Ecto neural progenitor cell (in vitro differentiated cells): Measurements from ENCODE around the gene DAB2IP.

Experiments used
- DNase-seq: peaks from one replicate; pipeline ENCODE4 v3.0.0-alpha.2; 2018; ENCODE audit warnings: low spot score

Gene DAB2IP

GRCh38 chr9:121663591-121663990, 12.2 kb downstream of the DAB2IP start:
- no peak for DNase-seq

GRCh38 chr9:121666294-121666693, 14.9 kb downstream of the DAB2IP start:
- DNase-seq = no peak

GRCh38 chr9:121667214-121667613, 15.8 kb downstream of the DAB2IP start:
- no peak for DNase-seq

- DNase-seq = no peak
Observed at GRCh38 chr9:121667890-121668289, 16.5 kb downstream of the DAB2IP start.

DNA sequence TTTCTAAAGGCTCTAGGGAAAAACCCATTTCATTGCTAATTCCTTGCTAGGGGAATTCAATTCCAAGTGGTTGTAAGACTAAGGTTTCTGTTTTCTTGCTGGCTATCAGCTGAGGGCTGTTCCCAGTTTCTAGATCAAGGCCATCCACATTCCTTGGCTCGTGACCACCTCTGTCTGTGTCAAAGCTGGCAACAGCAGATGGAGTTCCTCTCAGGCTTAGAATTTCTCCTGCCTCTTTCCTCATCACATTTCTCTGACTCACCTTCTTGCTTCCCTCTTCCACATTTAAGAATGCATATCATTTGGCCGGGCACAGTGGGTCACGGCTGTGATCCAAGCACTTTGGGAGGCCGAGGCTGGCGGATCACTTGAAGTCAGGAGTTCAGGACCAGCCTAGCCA, 19.0 kb downstream of the DAB2IP start:
- DNase-seq = no peak

- no peak for DNase-seq
Observed at GRCh38 chr9:121671612-121672155, 20.2 kb downstream of the DAB2IP start.

- no peak for DNase-seq
Observed at GRCh38 chr9:121672213-121672612, 20.8 kb downstream of the DAB2IP start.

DNA sequence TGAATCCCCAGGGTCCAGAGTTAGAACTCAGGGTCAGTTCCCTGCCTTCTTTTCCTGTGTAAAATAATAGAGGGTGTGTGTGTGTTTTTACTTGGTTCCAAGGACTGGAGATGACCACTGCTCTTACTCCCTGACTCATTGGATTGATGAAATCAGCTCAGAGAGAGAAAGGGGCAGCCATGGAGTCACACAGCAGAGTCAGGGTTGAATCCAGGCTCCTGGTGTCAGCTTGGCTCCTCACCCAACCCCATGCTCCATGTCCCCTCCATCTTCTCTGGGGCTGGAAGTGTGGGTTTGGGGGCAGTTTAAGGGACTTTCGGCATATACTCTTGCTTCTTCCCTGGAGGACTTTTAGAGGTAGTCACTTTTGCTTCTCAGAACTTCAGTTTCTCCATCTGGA, 21.6 kb downstream of the DAB2IP start:
- no peak for DNase-seq

DNA sequence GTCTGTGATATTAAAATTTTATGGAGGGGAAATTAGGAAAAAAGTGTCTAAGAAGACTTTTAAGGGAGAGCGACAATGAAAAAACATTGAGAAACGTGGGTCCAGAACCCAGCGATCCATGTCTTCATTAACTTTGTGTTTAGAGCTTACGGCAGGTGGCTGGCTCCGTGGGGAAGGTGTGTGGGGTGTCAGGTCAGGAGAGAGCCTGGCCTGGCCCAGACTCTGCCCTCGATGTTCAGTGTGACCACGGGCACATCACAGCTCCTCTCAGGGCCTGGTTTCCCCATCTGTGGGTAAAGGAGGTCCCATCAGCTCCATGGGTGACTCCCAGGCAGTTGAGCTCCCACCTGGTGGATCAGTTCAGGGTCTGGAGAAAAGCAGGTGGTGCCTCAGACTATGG, 22.1 kb downstream of the DAB2IP start:
- no peak for DNase-seq

GRCh38 chr9:121674017-121674416, 22.6 kb downstream of the DAB2IP start:
- DNase-seq = no peak

- DNase-seq = no peak
Observed at GRCh38 chr9:121674952-121675351, 23.5 kb downstream of the DAB2IP start.

DNA sequence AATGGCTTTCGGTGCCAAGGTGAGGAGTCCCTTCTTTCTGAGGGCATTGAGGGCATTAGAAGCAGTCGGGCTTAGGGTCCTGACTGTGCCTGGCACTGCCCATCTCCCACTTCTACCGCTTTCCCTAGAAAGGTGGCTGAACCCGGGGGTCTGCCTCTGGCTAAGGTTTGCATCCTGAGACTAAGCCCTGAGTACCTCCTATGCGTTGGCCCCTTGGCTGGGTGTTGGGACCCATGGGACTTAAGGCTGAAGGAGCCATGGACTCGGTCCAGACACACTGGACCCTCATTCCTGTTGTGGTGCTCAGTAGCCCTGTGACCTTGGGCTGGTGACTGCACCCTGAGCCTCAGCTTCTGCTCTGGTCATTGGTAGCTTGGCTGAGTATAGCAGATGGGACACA, 23.9 kb downstream of the DAB2IP start:
- DNase-seq = no peak

DNA sequence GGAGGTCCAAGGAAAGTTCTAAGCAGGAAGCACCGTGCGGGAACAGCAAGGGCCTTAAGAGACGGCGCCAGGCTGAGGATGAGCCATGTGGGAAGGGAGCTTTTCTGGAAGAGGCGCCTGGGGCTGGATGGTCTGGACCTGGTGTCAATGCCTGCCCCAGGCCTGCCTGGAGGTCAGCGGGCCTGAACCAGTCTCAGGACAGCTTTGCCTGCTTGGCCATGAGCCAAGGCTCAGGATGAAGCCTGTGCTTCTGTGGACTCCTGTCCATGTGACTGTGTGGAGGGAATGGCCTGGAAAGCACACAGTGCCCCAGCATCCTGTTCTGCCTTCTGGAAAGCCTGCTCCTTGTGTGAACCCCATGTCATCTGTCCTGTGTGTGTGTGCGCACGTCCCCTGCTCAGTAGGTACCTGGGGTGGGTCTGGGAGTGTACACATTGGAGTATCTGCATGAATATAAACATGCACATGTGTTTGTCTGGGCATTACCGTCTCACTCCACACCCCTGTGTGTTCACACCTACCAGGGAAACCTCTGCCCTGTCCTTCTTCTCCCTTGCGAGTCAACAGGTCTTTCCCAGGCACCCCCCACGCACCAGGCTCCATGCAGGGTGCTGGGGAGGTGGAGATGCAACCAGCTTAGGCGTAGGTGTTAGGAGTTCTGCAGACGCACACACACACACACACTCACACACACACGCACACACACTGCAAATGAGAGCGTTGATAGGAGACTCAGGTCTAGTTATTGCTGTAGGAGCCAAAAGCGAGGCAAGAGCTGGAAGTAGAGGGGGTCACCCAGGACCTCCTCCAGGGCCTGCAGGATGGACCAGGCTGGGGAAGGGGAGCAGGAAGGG, 24.8 kb downstream of the DAB2IP start:
- DNase-seq = no peak

DNA sequence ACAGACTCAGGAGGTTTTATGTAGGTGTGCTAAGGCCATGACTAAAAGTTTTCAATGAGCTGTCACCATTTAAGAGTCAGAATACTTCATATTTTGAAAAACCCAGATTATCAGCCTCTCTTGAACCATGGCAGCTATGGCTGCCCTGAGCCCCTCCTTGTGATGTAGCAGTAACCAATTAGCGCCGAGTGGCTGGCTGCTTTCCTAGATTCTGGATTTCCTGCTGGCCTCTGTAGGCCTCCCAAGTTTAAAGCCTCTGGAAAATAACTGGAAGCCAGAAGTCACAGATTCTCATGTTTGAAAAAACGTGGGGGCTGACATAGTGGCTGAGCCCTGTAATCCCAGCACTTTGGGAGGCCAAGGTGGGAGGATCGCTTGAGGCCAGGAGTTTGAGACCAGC, 25.5 kb downstream of the DAB2IP start:
- DNase-seq = no peak

- DNase-seq = no peak
Observed at GRCh38 chr9:121678501-121679022, 27.1 kb downstream of the DAB2IP start.

- DNase-seq = no peak
Observed at GRCh38 chr9:121679901-121680635, 28.6 kb downstream of the DAB2IP start.

DNA sequence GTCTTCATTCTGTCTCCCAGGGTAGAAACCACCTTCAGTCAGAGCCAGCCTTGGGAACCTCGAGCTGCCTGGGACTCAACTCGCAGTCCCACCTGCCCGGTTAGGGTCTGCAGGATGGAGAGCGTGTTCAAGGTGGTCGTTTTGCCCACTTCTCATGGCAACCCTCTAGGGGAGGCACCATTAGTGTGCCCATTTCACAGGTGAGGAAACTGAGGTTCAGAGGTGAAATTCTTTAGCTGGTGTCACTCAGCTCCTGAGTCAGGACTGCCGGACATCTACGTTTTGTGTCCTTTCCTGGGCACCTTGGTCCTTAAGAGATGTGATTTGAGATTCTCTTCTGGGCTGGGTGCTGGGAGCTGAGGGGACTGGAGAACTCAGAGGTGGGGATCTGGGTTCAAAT, 30.0 kb downstream of the DAB2IP start:
- no peak for DNase-seq

- DNase-seq = no peak
Observed at GRCh38 chr9:121682201-121682600, 30.8 kb downstream of the DAB2IP start.

- DNase-seq = no peak
Observed at GRCh38 chr9:121682926-121683515, 31.6 kb downstream of the DAB2IP start.

DNA sequence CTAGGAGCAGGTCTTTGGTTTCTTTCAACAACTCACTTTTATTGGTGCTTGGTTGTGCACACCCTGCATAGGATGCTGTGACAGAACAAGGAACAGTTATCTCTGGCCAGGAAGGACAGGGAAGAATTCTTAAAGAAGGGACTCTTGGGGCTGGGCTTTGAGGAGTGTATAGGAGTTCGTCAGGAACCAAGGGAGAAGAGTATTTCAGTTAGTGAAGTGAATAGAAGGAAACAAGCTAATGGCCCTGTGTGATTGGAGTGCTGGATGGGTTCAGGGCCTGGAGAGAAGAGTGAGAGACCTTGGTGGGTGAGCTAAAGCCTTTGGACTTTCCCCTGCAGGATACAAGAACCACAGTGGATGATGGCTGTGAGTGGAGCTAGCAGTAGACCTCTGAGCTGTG, 32.2 kb downstream of the DAB2IP start:
- DNase-seq = no peak

DNA sequence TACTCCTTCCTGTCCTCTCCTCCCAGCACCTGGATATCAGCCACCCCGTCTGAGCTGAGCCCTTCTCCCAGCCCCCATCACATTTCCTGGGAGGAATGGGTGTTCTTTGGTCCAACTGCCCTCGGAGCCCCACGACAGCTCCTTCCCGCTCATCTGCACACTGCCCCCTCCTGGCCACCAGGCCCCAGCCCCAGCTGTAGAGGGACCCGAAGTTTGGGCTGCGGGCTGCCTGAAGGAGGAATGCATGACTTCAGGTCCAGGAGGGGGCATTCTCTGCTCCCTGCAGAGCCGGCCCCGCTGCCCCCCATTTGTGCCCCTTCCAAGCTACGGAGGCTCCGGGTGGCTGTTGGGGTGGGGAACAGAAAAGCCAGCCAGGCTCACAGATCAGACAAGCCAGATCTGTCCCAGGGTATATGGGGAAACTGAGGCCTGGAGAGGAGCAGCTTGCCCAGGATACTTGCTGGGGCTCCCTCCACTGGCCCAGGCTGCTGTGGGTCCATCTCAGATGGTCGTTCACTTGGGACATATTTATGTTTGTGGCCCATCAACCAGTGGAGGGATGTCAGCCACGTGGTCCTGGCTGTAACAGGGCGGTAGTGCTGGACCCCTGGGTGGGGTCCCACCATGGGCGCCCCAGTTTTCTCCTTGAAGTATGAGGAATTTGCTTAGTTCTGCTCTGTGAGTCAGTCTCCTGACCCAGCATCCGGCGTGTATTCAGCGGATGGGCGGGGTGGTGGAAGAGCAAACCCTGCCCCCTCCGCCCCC, 33.1 kb downstream of the DAB2IP start:
- DNase-seq = peak; percentile 76
